Muscle of arm (tissue), 12 donors: ENCODE measurements around the gene TNFSF13. TPM values are rescaled to one million over a fixed set of nuclear protein-coding genes. Genes with fewer than 3 reads are reported as not detected.

Source experiments
- DNase-seq: peaks from one replicate; pipeline ENCODE4 v3.0.0-alpha.2; 2013
- polyA plus RNA-seq, 12 donors: library from polyadenylated mRNA; unstranded; fragments of 120-200 nt; gene quantifications; one replicate each; pipeline ENCODE4 v1.2.1, GENCODE V29; 2013; ENCODE audit not compliant: insufficient read length in 12 of 12

The TNFSF13 gene
- polyA plus RNA-seq, 12 donors = 2.8 to 21.1 (median 4.4) TPM; not detected in 1

GRCh38 chr17:7573324-7574080 is 15.0 kb downstream of the TNFSF13 start:
- DNase-seq = peak; percentile 93

GRCh38 chr17:7574176-7574953 is 15.8 kb downstream of the TNFSF13 start:
- DNase-seq = no peak

- DNase-seq = no peak
Measured at GRCh38 chr17:7575481-7575883, 16.9 kb downstream of the TNFSF13 start.

GRCh38 chr17:7575959-7576358 is 17.4 kb downstream of the TNFSF13 start:
- DNase-seq = no peak

- no peak for DNase-seq
Measured at GRCh38 chr17:7576432-7576937, 17.9 kb downstream of the TNFSF13 start.

- DNase-seq = no peak
Measured at GRCh38 chr17:7577327-7578199, 19.0 kb downstream of the TNFSF13 start.

GRCh38 chr17:7579001-7579833 is 20.7 kb downstream of the TNFSF13 start, which contains the start of gene CD68:
TSS of gene CD68 (plus strand) at chr17:7579638. CDS start at chr17:7579678, 40 bp downstream.
- no peak for DNase-seq

GRCh38 chr17:7579834-7580603 is 21.5 kb downstream of the TNFSF13 start:
- DNase-seq = no peak

GRCh38 chr17:7580604-7581575 is 22.3 kb downstream of the TNFSF13 start:
- DNase-seq = no peak

- no peak for DNase-seq
Measured at GRCh38 chr17:7582396-7583252, 24.1 kb downstream of the TNFSF13 start.

- peak; percentile 99 for DNase-seq
Measured at GRCh38 chr17:7583253-7584109, 24.9 kb downstream of the TNFSF13 start, which contains the start of gene MPDU1. TSS of gene MPDU1 (plus strand) at chr17:7583852. CDS start at chr17:7583863, 11 bp downstream.

- DNase-seq = no peak
Measured at GRCh38 chr17:7586673-7587419, 28.3 kb downstream of the TNFSF13 start.

GRCh38 chr17:7587420-7588151 is 29.0 kb downstream of the TNFSF13 start:
- DNase-seq = no peak

GRCh38 chr17:7588553-7589203 is 30.1 kb downstream of the TNFSF13 start:
- no peak for DNase-seq
